Islet of Langerhans (tissue), 1 donor: ENCODE data around the gene ZBTB42.
"Not testable (repeated sequence)": the region's sequence is repeated elsewhere in the genome, so short reads cannot be mapped to it uniquely, and the experiment has no call there.

Experiments
- FAIRE-seq: peaks from one replicate; lab custom pipeline; 2011; peaks lifted over from hg19 to GRCh38; lab: Jason Lieb, UNC

The ZBTB42 gene

GRCh38 chr14:104810316-104810715 lies 9.4 kb downstream of the ZBTB42 start:
- FAIRE-seq = no peak

- FAIRE-seq = no peak
Observed at GRCh38 chr14:104813286-104813685, 12.4 kb downstream of the ZBTB42 start.

GRCh38 chr14:104814701-104815100 lies 13.8 kb downstream of the ZBTB42 start:
- not testable (repeated sequence) for FAIRE-seq

GRCh38 chr14:104816616-104816884 lies 15.6 kb downstream of the ZBTB42 start:
- no peak for FAIRE-seq

- FAIRE-seq = no peak
Observed at GRCh38 chr14:104817930-104818713, 17.2 kb downstream of the ZBTB42 start.

GRCh38 chr14:104818714-104819161 lies 17.8 kb downstream of the ZBTB42 start:
- no peak for FAIRE-seq

- FAIRE-seq = no peak
Observed at GRCh38 chr14:104819361-104819781, 18.5 kb downstream of the ZBTB42 start.

- no peak for FAIRE-seq
Observed at GRCh38 chr14:104820669-104821228, 19.8 kb downstream of the ZBTB42 start.

- FAIRE-seq = no peak
Observed at GRCh38 chr14:104821229-104821945, 20.5 kb downstream of the ZBTB42 start.

GRCh38 chr14:104821971-104822608 lies 21.2 kb downstream of the ZBTB42 start:
- no peak for FAIRE-seq

GRCh38 chr14:104822821-104823615 lies 22.1 kb downstream of the ZBTB42 start:
- FAIRE-seq = no peak

GRCh38 chr14:104824353-104824997 lies 23.6 kb downstream of the ZBTB42 start:
- FAIRE-seq = no peak

- FAIRE-seq = no peak
Observed at GRCh38 chr14:104826189-104826860, 25.4 kb downstream of the ZBTB42 start.

- FAIRE-seq = no peak
Observed at GRCh38 chr14:104826861-104827176, 25.9 kb downstream of the ZBTB42 start.

GRCh38 chr14:104827177-104828055 lies 26.5 kb downstream of the ZBTB42 start:
- no peak for FAIRE-seq

- no peak for FAIRE-seq
Observed at GRCh38 chr14:104830781-104831180, 29.9 kb downstream of the ZBTB42 start.

GRCh38 chr14:104836171-104836935 lies 35.5 kb downstream of the ZBTB42 start:
- not testable (repeated sequence) for FAIRE-seq

- no peak for FAIRE-seq
Observed at GRCh38 chr14:104841730-104842129, 40.8 kb downstream of the ZBTB42 start.

GRCh38 chr14:104843006-104843405 lies 42.1 kb downstream of the ZBTB42 start:
- FAIRE-seq = no peak
